Measurements from ENCODE around the gene PECR.

DNA sequence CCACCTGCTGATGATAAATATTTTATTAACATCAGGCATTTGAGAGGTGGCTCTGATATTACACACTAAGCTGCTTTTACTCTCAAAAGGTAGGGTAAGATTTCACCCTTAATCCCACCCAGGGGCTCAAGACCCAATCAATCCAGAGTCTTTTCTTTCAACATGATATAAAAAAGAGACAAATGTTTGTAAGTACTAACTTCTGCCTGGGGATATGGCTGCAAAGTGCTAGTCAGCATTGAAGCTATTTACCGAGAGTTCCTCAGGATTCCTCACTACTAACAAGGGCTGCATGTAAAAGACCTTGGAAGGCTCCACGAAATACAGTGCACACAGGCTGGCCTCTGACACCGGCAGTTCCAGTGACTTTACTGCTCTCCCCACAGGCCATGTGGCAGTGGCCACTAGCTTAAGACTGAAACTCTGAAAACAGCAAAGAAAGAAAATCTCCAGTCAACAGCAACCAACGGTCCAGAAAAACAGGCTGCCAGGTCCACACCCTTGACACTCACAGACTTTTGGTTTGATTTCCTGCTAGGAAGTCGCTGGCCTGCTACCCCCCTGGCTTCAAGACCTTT lies 79.4 kb downstream of the PECR start:
- TF ChIP-seq, protein P1, sequence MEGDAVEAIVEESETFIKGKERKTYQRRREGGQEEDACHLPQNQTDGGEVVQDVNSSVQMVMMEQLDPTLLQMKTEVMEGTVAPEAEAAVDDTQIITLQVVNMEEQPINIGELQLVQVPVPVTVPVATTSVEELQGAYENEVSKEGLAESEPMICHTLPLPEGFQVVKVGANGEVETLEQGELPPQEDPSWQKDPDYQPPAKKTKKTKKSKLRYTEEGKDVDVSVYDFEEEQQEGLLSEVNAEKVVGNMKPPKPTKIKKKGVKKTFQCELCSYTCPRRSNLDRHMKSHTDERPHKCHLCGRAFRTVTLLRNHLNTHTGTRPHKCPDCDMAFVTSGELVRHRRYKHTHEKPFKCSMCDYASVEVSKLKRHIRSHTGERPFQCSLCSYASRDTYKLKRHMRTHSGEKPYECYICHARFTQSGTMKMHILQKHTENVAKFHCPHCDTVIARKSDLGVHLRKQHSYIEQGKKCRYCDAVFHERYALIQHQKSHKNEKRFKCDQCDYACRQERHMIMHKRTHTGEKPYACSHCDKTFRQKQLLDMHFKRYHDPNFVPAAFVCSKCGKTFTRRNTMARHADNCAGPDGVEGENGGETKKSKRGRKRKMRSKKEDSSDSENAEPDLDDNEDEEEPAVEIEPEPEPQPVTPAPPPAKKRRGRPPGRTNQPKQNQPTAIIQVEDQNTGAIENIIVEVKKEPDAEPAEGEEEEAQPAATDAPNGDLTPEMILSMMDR (IDR thresholded peaks at IDR 0.05 in 8 of 11, conservative IDR thresholded peaks at IDR 0.05 in 3 of 11), result no peak
- TF ChIP-seq POLR2A (IDR thresholded peaks at IDR 0.05), result no peak

All from spleen (tissue), 7 donors.